ENCODE measurements around the gene AZU1. TPM values are rescaled to one million over a fixed set of nuclear protein-coding genes. Genes with fewer than 3 reads are reported as not detected.

Gene AZU1
- total RNA-seq, 1 donor, result not detected

GRCh38 chr19:823565-824121 is 4.0 kb upstream of the AZU1 start:
- DNase-seq (ENCODE audit: low read depth), result no peak
- TF ChIP-seq CTCF (IDR thresholded peaks at IDR 0.05; ENCODE audit: insufficient read depth, low read length), result no peak
- H3K4me3 ChIP-seq (ENCODE audit: low read depth, low read length), result no peak overlapping the region

- DNase-seq (ENCODE audit: low read depth), result no peak
- no peak overlapping the region for H3K4me3 ChIP-seq (ENCODE audit: low read depth, low read length)
- no peak for TF ChIP-seq CTCF (IDR thresholded peaks at IDR 0.05; ENCODE audit: insufficient read depth, low read length)
These were observed 2.8 kb upstream of the AZU1 start for GRCh38 chr19:824885-825284.

- no peak for TF ChIP-seq CTCF (IDR thresholded peaks at IDR 0.05; ENCODE audit: insufficient read depth, low read length)
- no peak overlapping the region for H3K4me3 ChIP-seq (ENCODE audit: low read depth, low read length)
- DNase-seq (ENCODE audit: low read depth), result no peak
These were observed 1.6 kb upstream of the AZU1 start for GRCh38 chr19:825897-826644.

GRCh38 chr19:827314-827709 is 325 bp upstream of the AZU1 start:
- no peak for DNase-seq (ENCODE audit: low read depth)

GRCh38 chr19:829129-829758 is 1.6 kb downstream of the AZU1 start:
- DNase-seq (ENCODE audit: low read depth), result no peak
- no peak for TF ChIP-seq CTCF (IDR thresholded peaks at IDR 0.05; ENCODE audit: insufficient read depth, low read length)
- no peak overlapping the region for H3K4me3 ChIP-seq (ENCODE audit: low read depth, low read length)

More at GRCh38 chr19:827314-827709, 325 bp upstream of the AZU1 start:
- H3K4me3 ChIP-seq (ENCODE audit: low read depth, low read length), result no peak overlapping the region
- TF ChIP-seq CTCF (IDR thresholded peaks at IDR 0.05; ENCODE audit: insufficient read depth, low read length), result no peak

GRCh38 chr19:831407-832369 is 4.1 kb downstream of the AZU1 start:
- no peak for DNase-seq (ENCODE audit: low read depth)
- H3K4me3 ChIP-seq (ENCODE audit: low read depth, low read length), result no peak overlapping the region
- TF ChIP-seq CTCF (IDR thresholded peaks at IDR 0.05; ENCODE audit: insufficient read depth, low read length), result no peak

Data from fibroblast of the aortic adventitia (primary cell).